ENCODE results near the gene R3HDM1. TPM values are rescaled to one million over a fixed set of nuclear protein-coding genes. Genes with fewer than 3 reads are reported as not detected.

Gene R3HDM1
- polyA plus RNA-seq, 1 donor from 2014 or later: 30.3 TPM

DNA sequence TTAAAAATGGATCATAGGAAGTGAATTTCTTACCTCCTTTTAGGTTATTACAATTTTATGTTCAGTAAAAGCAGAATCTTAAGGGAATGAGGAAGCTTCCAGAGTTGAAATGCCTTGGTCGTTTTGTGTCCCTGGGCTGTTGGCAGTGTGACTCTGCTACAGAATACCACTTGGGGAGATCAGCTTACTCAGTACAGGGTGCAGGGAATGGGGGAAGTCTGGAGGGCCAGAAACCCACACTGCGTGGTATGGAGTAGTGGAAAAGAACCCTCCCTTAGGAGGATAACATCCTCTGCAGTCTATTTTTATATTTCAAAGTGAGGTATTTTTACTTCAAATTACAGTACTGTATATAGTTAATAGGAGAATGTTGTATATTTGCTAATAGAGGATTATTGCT is 51.1 kb downstream of the R3HDM1 start:
- Histone ChIP-seq H3K9me3 (ENCODE audit: low read length) (no peaks in the 10 kb centered on the region), H3K36me3 (ENCODE audit: insufficient read depth, low read length) (no peaks in the 10 kb centered on the region), H3K4me3 (ENCODE audit: low read length) (no peak overlapping the region), H3K79me2 (replicated peaks; ENCODE audit: insufficient read depth, low read length) (peaks cover 11% of the 10 kb centered on the region), H3K9ac (ENCODE audit: low read length) (no peak overlapping the region), H3K27ac (ENCODE audit: low read length) (no peak overlapping the region), H3K4me2 (ENCODE audit: low read length) (no peak overlapping the region), H3F3A (ENCODE audit: insufficient read depth, low read length, poor library complexity, severe bottlenecking) (no peaks in the 10 kb centered on the region), H3K27me3 (ENCODE audit: insufficient read depth, low read depth, low read length) (no peaks in the 10 kb centered on the region), H4K20me1 (ENCODE audit: insufficient read depth) (no peaks in the 10 kb centered on the region), H3K9me2 (ENCODE audit: insufficient read depth, low read length) (no peaks in the 10 kb centered on the region), H2AFZ (ENCODE audit: low read depth, low read length) (no peak overlapping the region)
- TF ChIP-seq EZH2 (IDR thresholded peaks at IDR 0.05; ENCODE audit: borderline replicate concordance, insufficient read depth, low read length, poor library complexity, severe bottlenecking) (no peak), SMC3 (conservative IDR thresholded peaks at IDR 0.05; ENCODE audit: poor library complexity) (no peak), CTCF (IDR thresholded peaks at IDR 0.05; ENCODE audit: poor library complexity, severe bottlenecking) (no peak), EP300 (conservative IDR thresholded peaks at IDR 0.05; ENCODE audit: poor library complexity, severe bottlenecking) (no peak), MXI1 (conservative IDR thresholded peaks at IDR 0.05; ENCODE audit: poor library complexity, severe bottlenecking) (no peak), RAD21 (conservative IDR thresholded peaks at IDR 0.05) (no peak), POLR2AphosphoS5 (IDR thresholded peaks at IDR 0.05) (no peak), TAF1 (IDR thresholded peaks at IDR 0.05; ENCODE audit: low read depth) (no peak)
- TF ChIP-seq, protein P1, sequence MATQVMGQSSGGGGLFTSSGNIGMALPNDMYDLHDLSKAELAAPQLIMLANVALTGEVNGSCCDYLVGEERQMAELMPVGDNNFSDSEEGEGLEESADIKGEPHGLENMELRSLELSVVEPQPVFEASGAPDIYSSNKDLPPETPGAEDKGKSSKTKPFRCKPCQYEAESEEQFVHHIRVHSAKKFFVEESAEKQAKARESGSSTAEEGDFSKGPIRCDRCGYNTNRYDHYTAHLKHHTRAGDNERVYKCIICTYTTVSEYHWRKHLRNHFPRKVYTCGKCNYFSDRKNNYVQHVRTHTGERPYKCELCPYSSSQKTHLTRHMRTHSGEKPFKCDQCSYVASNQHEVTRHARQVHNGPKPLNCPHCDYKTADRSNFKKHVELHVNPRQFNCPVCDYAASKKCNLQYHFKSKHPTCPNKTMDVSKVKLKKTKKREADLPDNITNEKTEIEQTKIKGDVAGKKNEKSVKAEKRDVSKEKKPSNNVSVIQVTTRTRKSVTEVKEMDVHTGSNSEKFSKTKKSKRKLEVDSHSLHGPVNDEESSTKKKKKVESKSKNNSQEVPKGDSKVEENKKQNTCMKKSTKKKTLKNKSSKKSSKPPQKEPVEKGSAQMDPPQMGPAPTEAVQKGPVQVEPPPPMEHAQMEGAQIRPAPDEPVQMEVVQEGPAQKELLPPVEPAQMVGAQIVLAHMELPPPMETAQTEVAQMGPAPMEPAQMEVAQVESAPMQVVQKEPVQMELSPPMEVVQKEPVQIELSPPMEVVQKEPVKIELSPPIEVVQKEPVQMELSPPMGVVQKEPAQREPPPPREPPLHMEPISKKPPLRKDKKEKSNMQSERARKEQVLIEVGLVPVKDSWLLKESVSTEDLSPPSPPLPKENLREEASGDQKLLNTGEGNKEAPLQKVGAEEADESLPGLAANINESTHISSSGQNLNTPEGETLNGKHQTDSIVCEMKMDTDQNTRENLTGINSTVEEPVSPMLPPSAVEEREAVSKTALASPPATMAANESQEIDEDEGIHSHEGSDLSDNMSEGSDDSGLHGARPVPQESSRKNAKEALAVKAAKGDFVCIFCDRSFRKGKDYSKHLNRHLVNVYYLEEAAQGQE (IDR thresholded peaks at IDR 0.05; ENCODE audit: borderline replicate concordance): no peak

DNA sequence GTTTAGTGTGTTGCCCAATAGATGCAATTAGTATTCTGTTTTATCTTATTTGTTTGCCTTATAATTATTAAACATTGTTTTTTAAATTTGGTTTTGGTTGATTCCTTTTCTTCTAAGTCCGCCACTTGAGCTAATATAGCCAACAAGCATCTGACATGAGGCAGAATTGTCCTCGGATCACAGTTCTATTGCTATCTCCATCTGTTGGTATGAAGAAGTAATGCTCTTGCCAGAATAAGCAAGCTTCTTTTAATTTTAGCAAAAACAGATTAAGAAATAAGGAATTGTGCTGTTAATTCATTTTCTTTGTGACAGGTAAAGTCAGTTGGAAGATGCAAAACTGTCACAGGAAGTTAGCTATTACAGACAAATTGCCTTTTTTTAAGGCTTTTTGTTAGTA is 54.3 kb downstream of the R3HDM1 start:
- Histone ChIP-seq H3K79me2 (replicated peaks; ENCODE audit: insufficient read depth, low read length) (peaks cover 16% of the 10 kb centered on the region), H3K27me3 (ENCODE audit: insufficient read depth, low read depth, low read length) (no peaks in the 10 kb centered on the region), H3K27ac (ENCODE audit: low read length) (peak overlapping the region; percentile 52), H3K9ac (ENCODE audit: low read length) (peak overlapping the region; percentile 17), H3K36me3 (ENCODE audit: insufficient read depth, low read length) (no peaks in the 10 kb centered on the region), H3K9me3 (ENCODE audit: low read length) (no peaks in the 10 kb centered on the region), H2AFZ (ENCODE audit: low read depth, low read length) (no peak overlapping the region), H3K4me3 (ENCODE audit: low read length) (peak overlapping the region; percentile 63), H3F3A (ENCODE audit: insufficient read depth, low read length, poor library complexity, severe bottlenecking) (no peaks in the 10 kb centered on the region), H3K9me2 (ENCODE audit: insufficient read depth, low read length) (no peaks in the 10 kb centered on the region), H4K20me1 (ENCODE audit: insufficient read depth) (no peaks in the 10 kb centered on the region), H3K4me2 (ENCODE audit: low read length) (peak overlapping the region; percentile 42)
- TF ChIP-seq MXI1 (conservative IDR thresholded peaks at IDR 0.05; ENCODE audit: poor library complexity, severe bottlenecking) (no peak), EZH2 (IDR thresholded peaks at IDR 0.05; ENCODE audit: borderline replicate concordance, insufficient read depth, low read length, poor library complexity, severe bottlenecking) (no peak), POLR2AphosphoS5 (IDR thresholded peaks at IDR 0.05) (no peak), CTCF (IDR thresholded peaks at IDR 0.05; ENCODE audit: poor library complexity, severe bottlenecking) (peak; percentile 68), TAF1 (IDR thresholded peaks at IDR 0.05; ENCODE audit: low read depth) (no peak), EP300 (conservative IDR thresholded peaks at IDR 0.05; ENCODE audit: poor library complexity, severe bottlenecking) (no peak), SMC3 (conservative IDR thresholded peaks at IDR 0.05; ENCODE audit: poor library complexity) (peak; percentile 64), RAD21 (conservative IDR thresholded peaks at IDR 0.05) (peak; percentile 54)
- TF ChIP-seq, protein P1 (IDR thresholded peaks at IDR 0.05; ENCODE audit: borderline replicate concordance): no peak
